ENCODE results near the gene GABRG3. TPM values are rescaled to one million over a fixed set of nuclear protein-coding genes. Genes with fewer than 3 reads are reported as not detected.

The GABRG3 gene
- total and polyA plus RNA-seq, 10 of the 15 experiments (the other 5 are each of a cell fraction or from before 2014, with no cell fraction given) = 0.15 TPM; not detected in 9

DNA sequence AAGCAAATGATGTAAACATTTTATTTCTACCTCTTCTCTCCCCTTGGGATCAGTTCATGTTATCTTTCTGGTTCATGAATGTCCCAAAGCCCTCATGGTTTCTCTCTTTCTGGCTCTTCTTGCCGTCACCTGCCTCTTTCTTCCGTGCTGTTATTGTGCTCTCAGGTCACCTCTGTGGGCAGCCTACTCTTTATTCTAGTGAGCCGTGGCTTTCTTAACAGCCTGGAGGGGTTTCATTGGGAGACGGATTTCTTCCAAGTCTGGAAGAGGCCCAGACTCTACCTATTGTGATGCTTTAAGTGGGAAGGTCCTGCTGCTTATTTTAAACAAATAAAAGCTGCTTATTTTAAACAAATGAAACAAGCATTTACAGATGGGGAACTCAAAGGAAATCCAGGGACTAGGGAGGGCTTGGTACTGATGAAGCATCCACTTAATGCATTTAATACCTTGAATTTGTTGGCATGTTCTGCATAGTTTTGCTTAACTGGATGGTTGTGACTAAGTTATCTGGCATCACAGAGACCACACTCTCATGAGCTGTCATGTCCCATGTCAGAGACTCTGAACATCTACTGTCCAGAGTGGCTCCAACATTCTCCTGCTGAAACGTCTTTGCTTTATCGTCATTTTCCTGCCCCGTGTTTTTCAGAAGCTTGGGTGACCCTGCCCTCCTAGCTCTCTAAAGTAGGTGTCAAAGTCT is 443.3 kb downstream of the GABRG3 start:
- H3K79me2 ChIP-seq (ENCODE audit: control insufficient read depth, insufficient read depth, low read length) = no peaks in the 10 kb centered on the region
- ChIA-PET POLR2A (no interaction called here), SMC1A (ENCODE audit: uncharacterized antibody, unreplicated experiment) (no interaction called here), CTCF (no interaction called here), RAD21 (ENCODE audit: unreplicated experiment) (no interaction called here)
- BruUV-seq (replicated peaks) = no TSS peak
- in situ Hi-C loops (cut with MboI) = no loop called here
- no peaks in the 10 kb centered on the region for H3K4me1 ChIP-seq (ENCODE audit: control insufficient read depth, insufficient read depth, low read length)
- FAIRE-seq = no peak
- TF ChIP-seq POU2F2 (IDR thresholded peaks at IDR 0.05; ENCODE audit: borderline replicate concordance, low read depth, low read length) = no peak
- TF ChIP-seq, protein P1, sequence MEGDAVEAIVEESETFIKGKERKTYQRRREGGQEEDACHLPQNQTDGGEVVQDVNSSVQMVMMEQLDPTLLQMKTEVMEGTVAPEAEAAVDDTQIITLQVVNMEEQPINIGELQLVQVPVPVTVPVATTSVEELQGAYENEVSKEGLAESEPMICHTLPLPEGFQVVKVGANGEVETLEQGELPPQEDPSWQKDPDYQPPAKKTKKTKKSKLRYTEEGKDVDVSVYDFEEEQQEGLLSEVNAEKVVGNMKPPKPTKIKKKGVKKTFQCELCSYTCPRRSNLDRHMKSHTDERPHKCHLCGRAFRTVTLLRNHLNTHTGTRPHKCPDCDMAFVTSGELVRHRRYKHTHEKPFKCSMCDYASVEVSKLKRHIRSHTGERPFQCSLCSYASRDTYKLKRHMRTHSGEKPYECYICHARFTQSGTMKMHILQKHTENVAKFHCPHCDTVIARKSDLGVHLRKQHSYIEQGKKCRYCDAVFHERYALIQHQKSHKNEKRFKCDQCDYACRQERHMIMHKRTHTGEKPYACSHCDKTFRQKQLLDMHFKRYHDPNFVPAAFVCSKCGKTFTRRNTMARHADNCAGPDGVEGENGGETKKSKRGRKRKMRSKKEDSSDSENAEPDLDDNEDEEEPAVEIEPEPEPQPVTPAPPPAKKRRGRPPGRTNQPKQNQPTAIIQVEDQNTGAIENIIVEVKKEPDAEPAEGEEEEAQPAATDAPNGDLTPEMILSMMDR (IDR thresholded peaks at IDR 0.05 in 2 of 3, conservative IDR thresholded peaks at IDR 0.05 in 1 of 3; ENCODE audit: control insufficient read depth in 2 of 3, extremely low read depth in 1 of 3, insufficient read depth in 1 of 3, low read depth in 3 of 3, low read length in 3 of 3) = no peak
- no peak for TF ChIP-seq FOXM1 (IDR thresholded peaks at IDR 0.05; ENCODE audit: low read depth, low read length)
- TF ChIP-seq POLR2A (IDR thresholded peaks at IDR 0.05; ENCODE audit: low read depth, low read length) = no peak
- no peak for TF ChIP-seq GATAD2B (conservative IDR thresholded peaks at IDR 0.05; ENCODE audit: low read depth)
- no peak for TF ChIP-seq MXI1 (IDR thresholded peaks at IDR 0.05; ENCODE audit: low read depth, low read length)
- TF ChIP-seq ZSCAN29 (IDR thresholded peaks at IDR 0.05) = no peak
- TF ChIP-seq RCOR1 (conservative IDR thresholded peaks at IDR 0.05; ENCODE audit: low read depth, low read length) = no peak
- TF ChIP-seq YY1 (IDR thresholded peaks at IDR 0.05; ENCODE audit: low read depth, low read length) = no peak
- TF ChIP-seq CBX3 (IDR thresholded peaks at IDR 0.05; ENCODE audit: borderline replicate concordance, low read depth) = no peak
- H3K27ac ChIP-seq (ENCODE audit: control insufficient read depth, insufficient read depth) = no peak overlapping the region
- H3K36me3 ChIP-seq (ENCODE audit: control insufficient read depth in 2 of 2, insufficient read depth in 2 of 2, low read length in 1 of 2) = no peaks in the 10 kb centered on the region
- H2AFZ ChIP-seq (ENCODE audit: control insufficient read depth, low read depth, low read length) = no peak overlapping the region
- ATAC-seq = no peak
- H3K27me3 ChIP-seq (replicated peaks in 1 of 2; ENCODE audit: control insufficient read depth in 2 of 2, insufficient read depth in 2 of 2, low read length in 1 of 2) = no peaks in the 10 kb centered on the region
- H3K4me2 ChIP-seq (ENCODE audit: control insufficient read depth, insufficient read depth) = no peak overlapping the region
- DNase-seq (ENCODE audit: low read depth, low spot score) = no peak
- intact Hi-C loops (cut with micrococcal nuclease; ENCODE audit: unreplicated experiment) = no loop called here
- WGBS (ENCODE audit: insufficient coverage, insufficient replicate concordance, low lambda C conversion rate, missing lambda C conversion rate) = 55% methylated on average over 7 of the region's 7 CpGs
- no peak overlapping the region for H3K9ac ChIP-seq (ENCODE audit: control insufficient read depth, insufficient read depth, low read length)
- no peak overlapping the region for H3K4me3 ChIP-seq
- no peaks in the 10 kb centered on the region for H4K20me1 ChIP-seq (ENCODE audit: control insufficient read depth, insufficient read depth)
- no peaks in the 10 kb centered on the region; the same call in 2 of the 3 replicates for H3K9me3 ChIP-seq (replicated peaks; ENCODE audit: control insufficient read depth, insufficient read depth, low read length)
